SK-N-MC (cell line): ENCODE data around the gene DUOX2.
"Not testable (repeated sequence)": the region's sequence is repeated elsewhere in the genome, so short reads cannot be mapped to it uniquely, and the experiment has no call there.

Experiments
- EZH2 ChIP-seq: fragments of 200-600 bp; sonication (generic); IDR thresholded peaks from one replicate; pipeline ENCODE4 v1.6.1; 2017; ENCODE audit warnings: antibody characterized with exemption
- FOXP2 ChIP-seq: optimal IDR thresholded peaks from 2 replicates; pipeline ENCODE3; 2011; ENCODE audit warnings: mild to moderate bottlenecking, moderate library complexity; ENCODE audit not compliant: insufficient read depth; ENCODE audit errors: extremely low read length, control extremely low read depth
- POLR2AphosphoS5 ChIP-seq: IDR thresholded peaks from 2 replicates; pipeline ENCODE4 v1.6.1; 2012; ENCODE audit warnings: mild to moderate bottlenecking, low read depth, low read length, borderline replicate concordance

DNA sequence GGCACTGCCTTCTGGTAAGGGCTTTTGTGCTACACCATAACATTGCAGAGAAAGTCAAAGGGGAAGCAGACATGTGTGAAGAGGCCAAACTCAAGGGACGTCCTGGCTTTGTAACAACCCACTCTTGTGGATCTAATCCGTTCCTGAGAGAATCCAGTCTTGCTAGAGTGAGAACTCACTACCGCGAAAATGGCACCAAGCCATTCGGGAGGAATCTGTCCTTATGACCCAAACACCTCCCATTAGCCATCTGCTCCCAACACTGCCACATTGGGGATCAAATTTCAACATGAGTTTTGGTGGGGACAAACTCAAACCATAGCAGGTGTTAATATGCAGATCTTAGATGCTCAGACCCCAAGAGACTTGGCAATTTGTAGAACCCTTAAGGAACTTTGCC lies 34.8 kb downstream of the DUOX2 start:
- not testable (repeated sequence) for TF ChIP-seq POLR2AphosphoS5, EZH2, FOXP2
